ENCODE results near the gene MNT.

DNA sequence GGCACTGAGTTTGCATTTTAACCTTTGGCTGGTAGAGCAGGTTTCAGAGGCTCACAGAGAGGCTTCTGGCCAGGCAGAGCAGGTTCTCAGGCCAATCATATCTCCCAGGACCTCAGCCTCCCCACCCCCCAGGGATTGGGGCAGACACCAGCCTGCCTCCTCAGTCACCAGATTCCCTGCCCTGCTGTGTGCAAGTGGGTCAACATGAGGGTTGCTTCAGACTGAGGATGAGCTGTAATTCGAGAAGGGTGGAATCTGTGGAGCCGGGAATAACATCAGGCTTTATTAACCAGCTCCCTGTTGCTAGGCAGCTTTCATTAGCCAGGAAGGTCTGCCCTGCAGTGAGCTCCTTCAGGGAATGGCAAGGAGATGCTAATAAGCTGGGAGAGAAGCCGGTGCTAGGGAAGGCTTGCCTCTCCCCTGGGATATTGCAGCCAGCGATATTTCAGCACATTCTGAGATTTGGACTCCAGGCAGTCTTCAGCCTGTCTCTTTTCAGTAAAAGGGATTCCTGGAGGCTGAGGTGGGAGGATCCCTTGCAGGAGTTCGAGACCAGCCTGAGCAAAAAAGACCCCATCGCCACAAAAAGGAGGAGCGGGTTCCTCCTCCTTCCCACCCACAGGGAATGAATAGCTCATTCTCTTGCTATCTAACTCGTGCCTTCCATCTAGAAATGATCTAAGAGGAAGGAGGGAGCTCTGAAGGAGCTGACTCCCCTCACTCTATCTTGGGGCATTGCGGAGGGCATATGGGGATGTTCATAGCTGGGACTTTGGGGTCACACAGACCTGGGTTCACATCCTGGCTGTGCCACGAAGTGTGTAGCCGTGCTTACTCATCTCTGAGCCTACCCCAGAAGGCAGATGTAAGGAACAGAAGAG lies 52.8 kb downstream of the MNT start:
- TF ChIP-seq YY1 (IDR thresholded peaks at IDR 0.05; ENCODE audit: insufficient read depth, insufficient read length) (no peak), SUZ12 (IDR thresholded peaks at IDR 0.05; ENCODE audit: extremely low read depth, insufficient read depth, insufficient read length) (no peak)

All from NT2/D1 (cell line).